Endometrial microvascular endothelial cells (primary cell): ENCODE data around the gene SPNS3. TPM values are rescaled to one million over a fixed set of nuclear protein-coding genes. Genes with fewer than 3 reads are reported as not detected.

Experiments used
- in situ Hi-C: cut with HindIII; loops from 2 replicates; pipeline ENCODE4 v1.10.0; 2017; ENCODE audit warnings: low sequenced_read_pairs, low pct_unique_long_range_greater_than_20kb; ENCODE audit errors: inconsistent ontology term
- total RNA-seq: library from RNA; depleted of rRNA; stranded (reverse); fragments of >200 nt; gene quantifications from one replicate; pipeline ENCODE4 v1.2.3, GENCODE V29; 2015; ENCODE audit errors: inconsistent ontology term

Gene SPNS3
- total RNA-seq, 1 donor from 2014 or later, result 0.65 TPM

DNA sequence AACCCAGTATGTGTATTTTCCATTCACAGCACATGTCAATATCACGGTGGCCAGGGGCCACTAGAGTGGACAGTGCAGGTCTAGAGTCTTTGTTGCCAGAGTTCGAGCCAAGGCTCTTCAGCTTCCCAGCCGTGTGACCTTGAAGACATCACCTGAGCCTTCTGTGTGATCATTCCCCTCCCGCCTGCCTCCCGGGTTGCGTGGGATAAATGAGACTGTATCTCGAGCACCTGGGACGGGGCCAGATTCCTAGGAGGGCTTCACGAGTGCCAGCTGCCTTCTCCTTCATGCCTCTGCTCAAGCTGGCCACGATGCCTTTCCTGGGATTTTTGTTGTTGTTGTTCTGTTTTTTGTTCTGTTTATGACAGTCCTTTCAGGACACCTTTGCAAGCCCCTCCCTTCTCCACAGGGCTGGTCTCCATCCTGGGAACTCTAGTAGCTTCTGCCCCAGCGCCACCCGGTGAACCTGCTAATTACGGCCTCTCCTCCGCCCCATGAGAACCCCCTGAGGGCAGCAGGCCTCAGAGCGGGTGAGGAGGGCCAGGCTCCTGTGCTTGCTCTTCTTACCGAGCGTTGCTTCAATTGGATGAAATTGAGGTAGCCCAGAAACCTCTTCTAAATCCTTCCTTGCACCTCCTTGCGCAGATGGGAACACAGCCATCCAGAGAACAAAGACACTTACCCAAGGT, 68.9 kb downstream of the SPNS3 start:
- in situ Hi-C loops, result no loop called here

GRCh38 chr17:4503283-4504025, 69.7 kb downstream of the SPNS3 start:
- in situ Hi-C loops, result no loop called here

DNA sequence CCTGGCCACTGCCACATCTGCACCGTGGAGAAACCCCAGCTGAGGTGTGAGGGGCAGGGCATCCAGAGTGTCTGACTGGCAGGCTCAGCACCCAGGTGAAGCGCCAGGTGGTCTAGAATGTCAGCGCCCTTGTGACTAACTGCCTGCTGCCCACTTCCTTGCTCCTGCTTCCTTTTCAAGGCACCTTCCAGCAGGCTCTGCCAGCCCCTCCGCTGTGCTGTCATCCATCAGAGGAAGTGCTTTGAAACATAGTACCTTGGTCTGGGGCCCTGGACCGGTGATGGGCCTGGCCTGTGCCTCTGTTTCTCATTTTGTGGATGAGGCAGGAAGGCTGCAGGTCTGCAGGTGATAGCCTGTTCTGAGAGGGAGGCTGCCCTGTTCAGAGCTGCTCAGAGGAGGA, 70.4 kb downstream of the SPNS3 start:
- in situ Hi-C loops, result no loop called here

- in situ Hi-C loops, result no loop called here
These were observed 71.4 kb downstream of the SPNS3 start for GRCh38 chr17:4505187-4505586.

DNA sequence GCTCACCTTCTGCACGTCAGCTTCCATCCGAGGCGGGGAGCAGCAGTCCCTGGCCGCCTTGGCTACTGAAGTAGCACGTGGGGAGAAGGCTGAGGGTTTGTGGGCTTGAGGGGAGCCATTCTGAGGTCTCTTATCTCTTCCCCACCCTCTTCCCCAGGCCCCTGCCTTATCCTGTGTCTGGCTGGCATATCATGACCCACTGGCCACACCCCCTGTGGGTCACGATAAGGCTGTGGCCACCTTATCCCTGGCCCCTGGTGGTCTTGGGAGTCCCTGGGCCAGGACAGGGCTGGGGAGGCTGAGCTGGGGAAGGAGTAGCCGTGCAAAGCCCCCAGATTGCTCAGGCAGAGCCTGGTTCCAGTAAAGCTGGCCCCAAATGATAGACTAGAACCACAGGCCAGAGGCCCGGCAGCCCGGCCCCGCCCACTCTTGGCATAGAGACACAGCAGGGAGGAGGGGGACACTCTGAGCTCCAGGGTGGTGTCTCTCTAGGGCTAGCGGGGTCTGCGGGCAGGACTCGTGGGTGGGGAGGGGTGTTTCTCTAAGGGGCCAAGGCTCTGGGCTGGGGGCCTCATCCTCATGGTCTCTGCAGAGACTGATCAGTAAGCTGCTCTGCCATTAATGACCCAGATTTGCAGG, 72.6 kb downstream of the SPNS3 start:
- in situ Hi-C loops, result no loop called here

DNA sequence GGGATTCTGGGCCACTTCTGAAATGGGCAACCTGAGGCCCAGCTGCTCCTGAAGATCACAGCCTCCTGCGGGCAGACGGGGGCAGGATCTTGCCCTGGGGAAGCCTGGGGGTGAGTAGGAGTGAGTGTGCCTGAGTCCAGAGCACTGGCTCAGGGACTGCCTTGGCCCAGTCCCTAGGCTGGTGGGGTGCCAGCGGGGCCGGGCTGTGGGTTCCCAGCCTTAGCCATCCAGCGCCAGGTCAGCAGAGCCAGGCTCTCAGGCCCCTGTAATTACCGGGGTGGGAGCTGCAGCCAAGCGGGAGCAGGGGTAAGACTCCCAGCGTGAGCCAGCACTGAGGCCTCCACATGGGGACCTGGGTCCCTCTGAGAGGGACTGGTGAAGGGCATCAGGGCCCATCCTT, 73.2 kb downstream of the SPNS3 start:
- in situ Hi-C loops, result no loop called here

GRCh38 chr17:4507361-4508111, 73.8 kb downstream of the SPNS3 start:
- in situ Hi-C loops, result no loop called here

DNA sequence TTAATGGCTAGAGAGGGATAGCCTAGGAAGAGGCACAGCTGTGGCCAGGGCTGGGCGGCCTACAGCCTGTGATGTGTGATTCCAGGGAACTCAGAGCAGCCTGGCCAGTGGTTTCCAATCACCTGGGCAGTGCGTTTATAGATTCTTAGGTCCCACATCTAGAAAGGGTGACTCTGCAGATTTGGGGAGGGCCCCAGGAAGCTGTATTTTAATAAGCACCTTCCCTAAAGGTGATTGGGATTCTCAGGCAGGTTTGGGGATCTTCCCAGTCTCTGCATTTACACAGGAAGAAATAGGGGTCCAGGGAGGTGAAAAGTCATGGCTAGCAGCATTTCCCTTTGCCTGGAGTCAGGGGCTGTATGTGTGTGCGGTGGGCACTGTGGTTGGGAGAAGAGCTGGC, 74.5 kb downstream of the SPNS3 start:
- in situ Hi-C loops, result no loop called here

- in situ Hi-C loops, result no loop called here
These were observed 75.7 kb downstream of the SPNS3 start for GRCh38 chr17:4509401-4509800.

DNA sequence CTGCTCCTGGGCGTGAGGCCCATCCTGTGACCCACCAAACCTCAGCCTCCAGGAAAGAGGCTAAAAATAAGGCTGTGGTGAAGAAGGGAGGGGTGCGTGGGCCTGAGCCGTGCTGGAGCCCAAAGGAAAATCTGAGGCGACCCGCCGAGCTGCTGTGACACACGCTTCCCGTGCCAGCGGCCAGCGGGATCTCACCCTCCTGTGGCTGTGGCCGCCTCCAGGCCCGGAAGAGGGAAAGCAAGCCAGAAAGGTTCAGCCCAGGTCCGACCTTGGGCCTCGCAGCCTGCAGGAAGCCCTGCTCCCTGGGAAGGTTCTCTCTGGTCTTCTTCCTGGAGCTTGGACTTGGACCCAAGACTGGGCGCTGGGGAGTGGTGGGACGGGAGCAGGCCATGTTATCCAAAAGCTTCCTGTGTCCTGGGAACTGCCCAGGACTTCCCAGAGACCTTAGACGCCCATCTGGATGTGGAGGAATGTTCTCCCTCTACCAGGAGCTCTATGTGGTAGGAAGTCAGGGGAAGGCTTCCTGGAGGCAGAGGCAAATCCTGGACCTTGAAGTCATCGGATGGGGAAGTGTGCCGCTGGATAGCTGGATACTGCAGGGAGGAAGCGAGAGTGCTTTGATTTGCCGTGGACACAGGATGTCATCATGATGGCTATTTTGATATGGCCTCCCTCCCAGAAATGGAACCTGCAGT, 76.3 kb downstream of the SPNS3 start:
- in situ Hi-C loops, result no loop called here

DNA sequence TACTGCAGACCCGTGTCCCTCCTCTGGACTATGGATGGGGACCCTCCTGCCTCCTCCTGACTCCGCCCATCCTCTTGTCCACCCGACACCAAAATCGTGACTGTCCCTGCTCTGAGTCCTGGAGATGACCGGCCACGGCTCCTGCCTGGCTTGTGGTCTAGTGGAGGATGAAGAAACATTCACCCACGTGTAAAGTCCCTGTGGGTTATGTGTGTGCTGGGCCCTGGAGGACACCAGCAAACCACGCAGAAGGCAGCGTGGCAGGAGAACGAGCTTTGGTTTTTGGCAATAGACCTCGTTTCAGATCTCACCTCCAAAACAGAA, 76.8 kb downstream of the SPNS3 start:
- in situ Hi-C loops, result no loop called here

DNA sequence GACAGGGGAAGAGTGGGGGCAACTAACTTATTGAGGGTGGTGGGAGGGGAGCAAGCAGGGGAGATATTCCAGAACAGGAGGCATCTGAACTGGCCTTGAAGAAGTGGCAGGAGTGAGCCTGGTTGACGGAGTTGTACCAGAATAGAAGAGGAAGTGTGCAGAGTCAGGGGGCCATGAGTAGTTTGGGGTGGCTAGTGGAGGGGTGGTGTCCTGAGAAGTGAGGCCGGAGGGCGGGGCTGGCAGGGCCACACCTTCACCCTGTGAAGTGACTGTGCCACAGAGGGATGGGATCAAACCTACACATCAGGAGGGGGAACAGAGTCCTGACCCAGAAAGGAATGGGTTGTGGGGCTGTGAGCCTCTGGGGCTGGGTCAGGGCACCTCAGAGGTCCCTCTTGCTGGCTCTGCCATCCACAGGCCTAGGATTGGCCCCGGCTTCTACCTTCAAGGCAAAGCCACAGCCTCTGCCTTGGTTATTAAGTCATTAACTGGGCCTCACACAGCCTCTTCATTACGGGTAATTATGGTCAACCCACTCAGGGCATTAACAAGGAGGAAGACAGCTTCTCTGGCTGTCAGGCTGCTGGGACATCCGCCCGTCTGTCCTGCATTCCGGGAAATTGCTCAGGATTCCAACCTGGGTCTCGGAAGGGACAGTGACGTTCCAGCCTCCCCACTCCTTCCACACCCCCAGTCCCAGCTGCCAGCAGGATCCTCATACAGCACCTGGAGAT, 77.6 kb downstream of the SPNS3 start:
- in situ Hi-C loops, result no loop called here

DNA sequence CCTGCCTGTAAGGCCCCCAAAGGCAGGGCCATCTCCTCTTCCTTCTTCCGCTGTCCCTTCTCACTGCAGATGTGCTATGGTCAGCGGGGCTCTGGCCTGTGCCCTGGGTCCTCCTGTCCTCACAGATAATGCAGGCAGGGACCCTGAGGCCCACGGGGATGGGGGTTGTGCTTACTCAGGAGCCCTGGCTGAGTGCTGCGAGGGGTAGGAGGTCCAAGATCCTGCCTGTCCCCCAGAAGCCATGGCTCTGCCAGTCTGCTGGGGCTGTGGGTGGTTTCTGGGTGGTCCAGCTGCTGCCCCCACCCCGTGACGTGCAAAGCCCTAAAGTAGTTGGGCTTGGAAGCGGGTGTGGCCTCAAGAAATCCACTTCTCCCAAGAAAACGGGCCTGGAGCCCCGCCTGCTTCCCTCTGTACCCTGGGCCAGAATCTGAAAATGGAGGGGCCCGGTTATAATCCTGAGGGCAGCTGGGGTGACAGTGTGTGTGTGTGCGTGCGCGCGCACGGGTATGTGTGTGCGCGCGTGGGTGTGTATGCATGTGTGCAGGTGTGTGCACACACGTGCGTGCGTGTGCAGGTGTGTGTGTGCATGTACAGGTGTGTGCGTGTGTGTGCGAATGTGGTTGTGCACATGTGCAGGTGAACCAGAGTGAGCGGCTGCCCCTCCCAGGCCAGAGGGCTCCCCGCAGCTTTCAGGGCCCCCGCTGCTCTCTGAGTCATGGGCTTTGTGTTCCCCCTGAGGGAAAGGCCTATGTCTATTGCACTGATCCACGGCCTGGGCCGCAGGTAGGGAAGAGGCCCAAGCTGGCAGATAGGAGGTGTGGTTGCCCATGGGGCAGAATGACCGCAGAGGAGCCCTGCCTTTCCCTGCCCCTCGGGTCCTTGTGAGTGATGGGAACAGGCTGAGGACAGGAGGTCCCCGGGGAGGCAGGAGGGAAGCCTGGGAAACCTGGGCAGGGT, 78.7 kb downstream of the SPNS3 start:
- in situ Hi-C loops, result no loop called here

DNA sequence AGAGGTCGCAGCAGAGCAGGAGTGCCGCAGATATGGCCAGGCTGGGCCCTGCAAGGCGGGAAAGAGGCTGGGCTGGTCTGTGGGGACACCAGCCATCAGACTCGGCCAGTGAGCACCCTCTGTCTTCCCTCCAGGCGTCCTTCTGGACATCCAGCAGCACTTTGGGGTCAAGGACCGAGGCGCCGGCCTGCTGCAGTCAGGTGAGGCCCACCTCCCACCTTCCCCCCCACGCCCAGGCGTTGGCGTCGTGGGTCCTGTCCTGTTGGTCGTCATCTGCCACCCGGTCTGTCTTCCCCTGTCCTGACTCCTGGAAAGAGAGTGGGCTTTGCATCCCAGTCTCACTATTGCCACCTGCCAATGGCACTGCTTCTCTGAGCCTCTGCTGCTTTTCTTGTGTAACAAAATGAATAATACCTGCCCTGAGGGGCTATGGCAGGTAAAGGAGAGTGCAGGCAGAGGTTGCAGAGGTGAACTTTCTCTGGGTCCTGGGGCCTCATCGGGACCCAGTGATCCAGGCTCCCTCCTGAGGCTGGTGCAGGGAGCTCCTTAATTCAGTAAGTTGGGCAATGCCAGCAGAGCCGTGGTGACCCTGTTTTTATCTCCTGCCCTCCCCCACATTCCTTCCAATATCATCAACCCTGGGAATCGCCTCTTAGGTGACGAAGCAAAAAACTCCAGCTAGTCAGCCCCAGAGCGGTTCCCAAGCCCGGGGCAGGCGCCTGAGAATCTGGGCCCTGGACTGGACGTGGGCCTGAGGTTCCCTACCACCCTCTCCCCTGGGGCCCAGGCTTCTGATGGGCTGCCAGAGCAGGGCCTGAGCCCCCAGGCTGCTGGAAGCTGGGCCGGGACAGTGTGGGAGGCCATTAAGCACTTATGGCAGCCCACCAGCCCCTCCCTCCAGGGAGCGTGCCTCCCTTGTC, 79.6 kb downstream of the SPNS3 start:
- in situ Hi-C loops, result no loop called here

DNA sequence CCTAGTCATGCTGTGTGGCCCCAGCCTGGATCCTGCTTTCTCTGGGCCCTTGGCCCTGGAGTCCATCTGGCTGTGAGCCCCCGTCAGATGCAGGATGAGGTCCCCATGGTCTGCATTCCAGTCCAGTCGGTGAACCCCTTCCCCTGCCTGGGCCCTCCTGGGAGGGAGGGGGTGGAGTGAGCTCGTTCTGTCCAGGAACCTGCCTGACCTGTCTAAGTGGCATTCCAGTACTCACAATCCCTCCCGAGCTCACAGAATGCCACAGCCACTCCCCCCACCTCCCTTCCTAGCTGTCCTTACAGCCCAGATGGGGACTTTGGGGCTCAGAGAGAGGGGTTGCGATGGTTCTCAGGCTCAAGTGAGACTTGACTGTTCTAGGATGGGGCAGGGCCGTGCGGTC, 80.5 kb downstream of the SPNS3 start:
- in situ Hi-C loops, result no loop called here

GRCh38 chr17:4514779-4515178, 81.0 kb downstream of the SPNS3 start:
- in situ Hi-C loops, result no loop called here
